H1 (cell line): Measurements from ENCODE around the gene ENSA. TPM values are rescaled to one million over a fixed set of nuclear protein-coding genes. Genes with fewer than 3 reads are reported as not detected.

Experiments used
- CTCF ChIA-PET: fragments of 300-600 bp; sonication (Branson Sonifier 250); formaldehyde crosslinking; loops from one replicate; lab custom pipeline; 2021; ENCODE audit not compliant: partially characterized antibody; lab: Charles Lee
- POLR2A ChIA-PET: fragments of 300-600 bp; sonication (Branson Sonifier 250); formaldehyde crosslinking; loops from one replicate; lab custom pipeline; 2021; ENCODE audit warnings: inconsistent platforms; ENCODE audit not compliant: partially characterized antibody; lab: Charles Lee
- DNase-seq, 2 experiments: peaks; one replicate each; pipeline versions ENCODE4 v3.0.0 to v3.0.0-alpha.2; 2010 to 2022; ENCODE audit warnings: low spot score in 2 of 2, low read depth in 1 of 2, mixed read lengths in 1 of 2
- FAIRE-seq: peaks from 2 replicates; lab custom pipeline; 2011; peaks lifted over from hg19 to GRCh38; lab: Jason Lieb, UNC
- H2AFZ ChIP-seq: 2 replicates; pipeline ENCODE4 v1.8.1; 2012; ENCODE audit warnings: low read length, inconsistent platforms
- H2AK5ac ChIP-seq: 2 replicates; pipeline ENCODE4 v1.6.1; 2013; ENCODE audit warnings: low read depth, low read length
- H2BK120ac ChIP-seq: replicated peaks from 2 replicates; pipeline ENCODE3; 2013; ENCODE audit warnings: low read depth, low read length, inconsistent platforms
- H2BK12ac ChIP-seq: 2 replicates; pipeline ENCODE4 v1.6.1; 2013; ENCODE audit warnings: low read depth, low read length
- H2BK15ac ChIP-seq: 2 replicates; pipeline ENCODE4 v1.6.1; 2013; ENCODE audit warnings: low read length
- H2BK20ac ChIP-seq: 2 replicates; pipeline ENCODE4 v1.6.1; 2013; ENCODE audit warnings: low read length
- H2BK5ac ChIP-seq: 2 replicates; pipeline ENCODE4 v1.6.1; 2013; ENCODE audit warnings: low read depth, low read length
- H3K14ac ChIP-seq: 2 replicates; pipeline ENCODE4 v1.6.1; 2013; ENCODE audit warnings: inconsistent platforms; ENCODE audit not compliant: insufficient read length
- H3K18ac ChIP-seq: 2 replicates; pipeline ENCODE4 v1.6.1; 2013; ENCODE audit warnings: low read length; ENCODE audit errors: extremely low read depth
- H3K23ac ChIP-seq: 2 replicates; pipeline ENCODE4 v1.6.1; 2013; ENCODE audit warnings: inconsistent platforms; ENCODE audit not compliant: insufficient read length
- H3K23me2 ChIP-seq: 2 replicates; pipeline ENCODE4 v1.6.1; 2013; ENCODE audit warnings: low read depth, low read length
- H3K27ac ChIP-seq: 2 replicates; pipeline ENCODE4 v1.6.1; 2011; ENCODE audit warnings: low read depth, low read length, inconsistent platforms
- H3K27me3 ChIP-seq, 4 experiments: replicated peaks in 1 of 4; 1 replicate in 1 of 4; 2 replicates in 3 of 4; pipeline versions ENCODE4 v1.6.1 to v1.8.1; 2011 to 2013; ENCODE audit warnings: low read length in 3 of 4, mild to moderate bottlenecking in 3 of 4, inconsistent platforms in 2 of 4, mixed read lengths in 2 of 4, moderate library complexity in 1 of 4; ENCODE audit not compliant: control insufficient read depth in 3 of 4, insufficient read depth in 3 of 4; ENCODE audit errors: extremely low read depth in 1 of 4
- H3K36me3 ChIP-seq, 4 experiments: 2 replicates each; pipeline versions ENCODE4 v1.6.1 to v1.8.1; 2011 to 2013; ENCODE audit warnings: mild to moderate bottlenecking in 4 of 4, low read length in 3 of 4, moderate library complexity in 2 of 4, control low read depth in 1 of 4, inconsistent platforms in 1 of 4; ENCODE audit not compliant: insufficient read depth in 4 of 4, control insufficient read depth in 2 of 4
- H3K4ac ChIP-seq: replicated peaks from 2 replicates; pipeline ENCODE3; 2013; ENCODE audit warnings: low read length, low read depth, mixed read lengths, inconsistent platforms; ENCODE audit not compliant: insufficient read length
- H3K4me1 ChIP-seq, 4 experiments: replicated peaks in 1 of 4; 1 replicate in 1 of 4; 2 replicates in 3 of 4; pipeline versions ENCODE4 v1.6.1 to v1.8.1; 2011 to 2013; ENCODE audit warnings: low read length in 3 of 4, inconsistent platforms in 2 of 4, mixed read lengths in 1 of 4; ENCODE audit not compliant: insufficient read depth in 4 of 4, control insufficient read depth in 3 of 4
- H3K4me2 ChIP-seq, 2 experiments: 2 replicates each; pipeline versions ENCODE4 v1.6.1 to v1.8.1; 2011 to 2013; ENCODE audit warnings: low read depth in 2 of 2, low read length in 2 of 2, control low read depth in 1 of 2, inconsistent platforms in 1 of 2, mild to moderate bottlenecking in 1 of 2; ENCODE audit not compliant: insufficient read depth in 1 of 2
- H3K4me3 ChIP-seq, 4 experiments: fragments of 200-600, 300-600 bp in 1 of 4; sonication (generic), shearing (Covaris generic), sonication (Bioruptor Twin) in 1 of 4; 2 replicates each; pipeline versions ENCODE4 v1.5.1 to v1.8.1; 2011 to 2016; ENCODE audit warnings: low read length in 4 of 4, low read depth in 3 of 4, control low read depth in 2 of 4, inconsistent platforms in 2 of 4, mild to moderate bottlenecking in 2 of 4, mixed read lengths in 1 of 4, moderate library complexity in 1 of 4; ENCODE audit not compliant: insufficient read depth in 2 of 4; ENCODE audit errors: extremely low read depth in 1 of 4
- H3K56ac ChIP-seq: replicated peaks from 2 replicates; pipeline ENCODE3; 2013; ENCODE audit warnings: low read depth, mild to moderate bottlenecking, mixed read lengths, low read length, inconsistent platforms; ENCODE audit not compliant: insufficient read length
- H3K79me1 ChIP-seq: 2 replicates; pipeline ENCODE4 v1.6.1; 2013; ENCODE audit warnings: low read depth, low read length, control low read depth
- H3K79me2 ChIP-seq, 2 experiments: 2 replicates each; pipeline versions ENCODE4 v1.6.1 to v1.8.1; 2012 to 2013; ENCODE audit warnings: low read length in 2 of 2, mild to moderate bottlenecking in 2 of 2, inconsistent platforms in 1 of 2; ENCODE audit not compliant: insufficient read depth in 2 of 2, control insufficient read depth in 1 of 2
- H3K9ac ChIP-seq, 4 experiments: replicated peaks in 1 of 4; 1 replicate in 1 of 4; 2 replicates in 3 of 4; pipeline versions ENCODE4 v1.6.1 to v1.8.1; 2011 to 2013; ENCODE audit warnings: low read depth in 3 of 4, low read length in 3 of 4, control low read depth in 2 of 4, mild to moderate bottlenecking in 2 of 4, moderate library complexity in 2 of 4, inconsistent platforms in 1 of 4; ENCODE audit errors: extremely low read depth in 1 of 4
- H3K9me3 ChIP-seq, 2 experiments: 2 replicates each; pipeline versions ENCODE4 v1.6.1 to v1.8.1; 2012 to 2013; ENCODE audit warnings: mild to moderate bottlenecking in 2 of 2, moderate library complexity in 2 of 2, control low read depth in 1 of 2, inconsistent platforms in 1 of 2, low read depth in 1 of 2, low read length in 1 of 2, mixed read lengths in 1 of 2; ENCODE audit not compliant: insufficient read depth in 2 of 2
- H4K20me1 ChIP-seq, 2 experiments: replicated peaks in 1 of 2; 2 replicates each; pipeline versions ENCODE3 to v1.8.1; 2011 to 2013; ENCODE audit warnings: inconsistent platforms in 2 of 2, low read length in 2 of 2, mild to moderate bottlenecking in 1 of 2; ENCODE audit not compliant: insufficient read depth in 2 of 2, control insufficient read depth in 1 of 2
- H4K5ac ChIP-seq: 2 replicates; pipeline ENCODE4 v1.6.1; 2013; ENCODE audit warnings: low read length, low read depth, mixed read lengths, inconsistent platforms; ENCODE audit not compliant: insufficient read length
- H4K8ac ChIP-seq: 2 replicates; pipeline ENCODE4 v1.8.0; 2013; ENCODE audit warnings: mild to moderate bottlenecking, moderate library complexity, low read length, inconsistent platforms; ENCODE audit not compliant: insufficient read depth; ENCODE audit errors: extremely low read depth
- H4K91ac ChIP-seq: replicated peaks from 2 replicates; pipeline ENCODE3; 2013; ENCODE audit warnings: low read length, mixed read lengths, inconsistent platforms; ENCODE audit not compliant: insufficient read length
- ATF3 ChIP-seq: IDR thresholded peaks from 2 replicates; pipeline ENCODE4 v1.6.1; 2011; ENCODE audit warnings: low read depth, mild to moderate bottlenecking, low read length; ENCODE audit not compliant: insufficient read depth
- BCL11A ChIP-seq, 2 experiments: IDR thresholded peaks; one replicate each; pipeline ENCODE4 v1.6.1; 2011; ENCODE audit warnings: low read depth in 2 of 2, low read length in 2 of 2, mild to moderate bottlenecking in 2 of 2
- CBX5 ChIP-seq: fragments of 300-800, 300-1000 bp; sonication (generic); IDR thresholded peaks from 2 replicates; pipeline ENCODE4 v1.7.1; 2016; ENCODE audit warnings: antibody characterized with exemption, low read length, low read depth
- EGR1 ChIP-seq: IDR thresholded peaks from 2 replicates; pipeline ENCODE4 v1.6.1; 2011; ENCODE audit warnings: low read depth, low read length, borderline replicate concordance
- GABPA ChIP-seq: IDR thresholded peaks from 2 replicates; pipeline ENCODE4 v1.6.1; 2011; ENCODE audit warnings: mild to moderate bottlenecking, low read length, moderate library complexity, borderline replicate concordance; ENCODE audit not compliant: insufficient read depth
- HDAC2 ChIP-seq, 2 experiments: fragments of 300-600 bp in 1 of 2; sonication (generic) in 1 of 2; IDR thresholded peaks; 2 replicates each; pipeline ENCODE4 v1.6.1; 2011 to 2012; ENCODE audit warnings: low read depth in 2 of 2, low read length in 2 of 2, mild to moderate bottlenecking in 2 of 2, moderate library complexity in 2 of 2, borderline replicate concordance in 1 of 2, inconsistent platforms in 1 of 2
- HDAC6 ChIP-seq: IDR thresholded peaks from one replicate; pipeline ENCODE4 v1.7.1; 2012; ENCODE audit warnings: low read depth, mild to moderate bottlenecking, inconsistent platforms, low read length, moderate library complexity
- KDM4A ChIP-seq: IDR thresholded peaks from one replicate; pipeline ENCODE4 v1.7.1; 2012; ENCODE audit warnings: low read depth, mild to moderate bottlenecking, moderate library complexity, low read length, inconsistent platforms; ENCODE audit not compliant: severe bottlenecking
- SIN3A ChIP-seq, 2 experiments: IDR thresholded peaks in 1 of 2; conservative IDR thresholded peaks in 1 of 2; 2 replicates each; pipeline ENCODE4 v1.6.1; 2011 to 2012; ENCODE audit warnings: low read length in 2 of 2, improper control_type of control experiment in 1 of 2, low read depth in 1 of 2, mild to moderate bottlenecking in 1 of 2
- SUZ12 ChIP-seq: fragments of 200-600 bp; sonication (generic); IDR thresholded peaks from 2 replicates; pipeline ENCODE4 v1.6.1; 2012; ENCODE audit warnings: mild to moderate bottlenecking, inconsistent platforms, low read length, moderate library complexity, mixed read lengths
- WGBS, 2 experiments: shearing (Covaris generic) in 1 of 2; methylation state at CpG; one replicate each; pipeline versions ENCODE4 v1.1.6 to v1.1.7; 2013 to 2015; ENCODE audit warnings: low lambda C conversion rate in 2 of 2, mixed read lengths in 2 of 2, inconsistent platforms in 1 of 2, low coverage in 1 of 2, missing lambda C conversion rate in 1 of 2; ENCODE audit not compliant: insufficient replicate concordance in 2 of 2, insufficient coverage in 1 of 2, insufficient read length in 1 of 2; ENCODE audit errors: extremely low coverage in 1 of 2, missing lambda C conversion rate in 1 of 2; 5-methylcytosine and 5-hydroxymethylcytosine counted together
- polyA plus RNA-seq, 7 experiments: library from polyadenylated mRNA; depleted of rRNA in 3 of 7; stranded (reverse) in 5 of 7; unstranded in 2 of 7; fragments of >200 nt in 5 of 7; fragments of 200-250 nt in 2 of 7; gene quantifications; 1 replicate in 5 of 7; 2 replicates in 1 of 7; 4 replicates in 1 of 7; pipeline versions ENCODE4 v1.2.1 to v1.2.3, GENCODE V29; 2011 to 2013; ENCODE audit warnings: missing spikeins in 2 of 7, mixed read lengths in 2 of 7
- total RNA-seq: library from RNA; stranded (reverse); fragmentation: NEBNext Ultra II Directional; extraction: Animal tissue kit (Norgen Biotek cat#: 25700); gene quantifications from 2 replicates; pipeline ENCODE4 v1.2.1, GENCODE V29; 2021

ENSA gene
- total and polyA plus RNA-seq, 2 of the 8 experiments (the other 6 are each of a cell fraction or from before 2014, with no cell fraction given): 48.2 to 229 TPM

GRCh38 chr1:150603711-150604110, 25.7 kb downstream of the ENSA start:
- no peak overlapping the region for H2AFZ ChIP-seq

More at GRCh38 chr1:150603711-150604110, 25.7 kb downstream of the ENSA start:
- no peaks in the 10 kb centered on the region for H3K9me3 ChIP-seq
- H4K5ac ChIP-seq: no peak overlapping the region
- peaks cover 0 to 4% (median 0%) of the 10 kb centered on the region in 4 experiments; a peak in 1 of 8 replicates for H3K36me3 ChIP-seq
- H2BK15ac ChIP-seq: peak overlapping the region; percentile 5; the same call in 1 of the 2 replicates
- H3K79me2 ChIP-seq: no peaks in the 10 kb centered on the region
- H3K9ac ChIP-seq: no peak overlapping the region
- no peak overlapping the region for H3K56ac ChIP-seq
- no peak for DNase-seq
- no peak overlapping the region; the same call in 1 of the 2 replicates for H3K18ac ChIP-seq
- H2AK5ac ChIP-seq: peak overlapping the region; percentile 29
- peak overlapping the region; percentile 30; the same call in 1 of the 2 replicates for H3K27ac ChIP-seq
- H3K14ac ChIP-seq: no peak overlapping the region
- POLR2A ChIA-PET: interaction anchor here (0.6 to 43.5 kb wide), 5 partner anchors 11 to 204 kb away, joined by 3 to 1380 read pairs (median 12); partner anchors contain the start of genes ADAMTSL4 and MCL1
- H3K27me3 ChIP-seq: no peaks in the 10 kb centered on the region
- 0 out of 2 replicates have a peak overlapping the region, but pooled peaks have one; percentile 18 for H2BK12ac ChIP-seq
- no peak overlapping the region for H2BK20ac ChIP-seq
- H3K4me2 ChIP-seq: peak overlapping the region in 1 of 2 experiments; percentile 41; a peak in 2 of 4 replicates
- no peaks in the 10 kb centered on the region for H3K79me1 ChIP-seq
- peaks cover 5 to 12% (median 9%) of the 10 kb centered on the region in 4 experiments; a peak in 6 of 7 replicates for H3K4me1 ChIP-seq
- H3K4ac ChIP-seq: peak overlapping the region; percentile 84
- TF ChIP-seq GABPA: no peak
- no peak for TF ChIP-seq HDAC6
- TF ChIP-seq HDAC2 (IDR thresholded peaks at IDR 0.05; ENCODE audit: borderline replicate concordance in 1 of 2, low read depth in 2 of 2, low read length in 2 of 2): no peak
- TF ChIP-seq SIN3A (conservative IDR thresholded peaks at IDR 0.05 in 1 of 2, IDR thresholded peaks at IDR 0.05 in 1 of 2; ENCODE audit: low read depth in 1 of 2, low read length in 2 of 2): no peak
- no peak for TF ChIP-seq KDM4A
- TF ChIP-seq CBX5: no peak
- no peak for TF ChIP-seq BCL11A (IDR thresholded peaks at IDR 0.05; ENCODE audit: low read depth in 2 of 2, low read length in 2 of 2)
- TF ChIP-seq ATF3: no peak
- no peak for TF ChIP-seq SUZ12
- TF ChIP-seq EGR1: no peak
- TF ChIP-seq, all 59 proteins: peak for 0
- Histone ChIP-seq H4K8ac (no peak overlapping the region), H3K4me3 (no peak overlapping the region; a peak in 1 of 8 replicates), H2BK120ac (peak overlapping the region; percentile 93), H2BK5ac (no peak overlapping the region), H4K20me1 (no peaks in the 10 kb centered on the region), H3K23ac (no peak overlapping the region), H3K23me2 (no peaks in the 10 kb centered on the region), H4K91ac (peak overlapping the region; percentile 89)
- no peak for FAIRE-seq
- CTCF ChIA-PET: interaction anchor here (0.8 to 1.4 kb wide), 5 partner anchors 14 to 43 kb away, joined by 3 to 6 read pairs (median 4); no protein-coding TSS in a partner anchor
- 72% methylated on average over 3 of the region's 3 CpGs; no CpG with 5 or more reads in 1 of the 2 experiments for WGBS, 2 experiments
